ENCODE data around the gene MZT1.
A peak's percentile ranks its signal among the peaks of the same experiment; 100 is the strongest.
"Not testable (repeated sequence)": the region's sequence is repeated elsewhere in the genome, so short reads cannot be mapped to it uniquely, and the experiment has no call there.

Gene MZT1, protein sequence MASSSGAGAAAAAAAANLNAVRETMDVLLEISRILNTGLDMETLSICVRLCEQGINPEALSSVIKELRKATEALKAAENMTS

GRCh38 chr13:72727417-72728289 is at the start of gene MZT1, which contains the start of gene BORA:
TSS of gene MZT1 (minus strand) at chr13:72727629. CDS start at chr13:72727602, 27 bp downstream.
TSS of gene BORA (plus strand) at chr13:72727923. CDS start at chr13:72728941, 1,018 bp downstream.
- peak; percentile 98 for DNase-seq

GRCh38 chr13:72774019-72774418 is 46.6 kb upstream of the MZT1 start:
- DNase-seq = no peak

DNA sequence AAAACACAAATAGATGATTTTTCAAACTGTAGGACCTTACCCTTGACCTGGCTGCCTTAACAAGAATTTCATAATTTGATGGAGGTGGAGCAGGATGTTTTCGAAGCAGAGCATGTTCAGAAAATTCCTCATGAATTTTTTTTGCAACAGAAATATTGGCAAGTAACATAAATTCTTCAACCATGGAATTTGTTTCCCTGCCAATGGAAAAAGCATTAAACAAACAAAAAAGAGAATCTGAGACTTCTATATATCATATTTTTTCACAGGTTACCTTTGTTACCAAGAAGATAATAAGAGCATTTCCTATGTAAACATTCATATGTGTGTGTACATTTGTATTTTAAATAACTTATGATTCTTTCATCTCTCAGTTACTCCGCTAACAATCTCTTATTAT is 36.0 kb upstream of the MZT1 start:
- no peak for DNase-seq

- DNase-seq = no peak
These were observed 32.8 kb upstream of the MZT1 start for GRCh38 chr13:72760189-72760588.

GRCh38 chr13:72757792-72758535 is 30.5 kb upstream of the MZT1 start:
- no peak for DNase-seq

GRCh38 chr13:72754111-72754510 is 26.7 kb upstream of the MZT1 start:
- no peak for DNase-seq

GRCh38 chr13:72751220-72751619 is 23.8 kb upstream of the MZT1 start:
- DNase-seq = no peak

- DNase-seq = peak; percentile 6
These were observed 17.8 kb upstream of the MZT1 start for GRCh38 chr13:72745260-72745659.

DNA sequence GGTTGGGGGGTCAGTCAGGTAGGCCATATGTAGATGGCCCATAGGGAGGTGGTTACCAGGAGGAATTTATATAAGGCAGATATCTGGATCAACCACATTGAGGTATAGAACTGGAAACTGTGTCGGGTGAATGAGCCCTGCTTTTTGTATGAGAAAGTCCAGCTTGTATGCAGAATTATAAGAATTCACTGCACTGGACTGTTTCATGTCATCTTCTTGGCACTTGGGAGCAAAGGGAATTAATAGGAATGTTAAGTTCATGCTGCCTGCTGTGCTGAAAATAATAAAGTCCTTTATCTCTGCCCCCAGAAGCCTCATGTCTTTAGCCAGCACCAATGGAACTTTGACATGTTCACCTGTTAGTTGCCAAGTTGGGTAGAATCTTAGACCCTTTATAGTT is 12.6 kb upstream of the MZT1 start:
- no peak for DNase-seq

GRCh38 chr13:72737033-72737432 is 9.6 kb upstream of the MZT1 start:
- DNase-seq = no peak

- DNase-seq = peak; percentile 2
These were observed 819 bp upstream of the MZT1 start for GRCh38 chr13:72728290-72728605.

DNA sequence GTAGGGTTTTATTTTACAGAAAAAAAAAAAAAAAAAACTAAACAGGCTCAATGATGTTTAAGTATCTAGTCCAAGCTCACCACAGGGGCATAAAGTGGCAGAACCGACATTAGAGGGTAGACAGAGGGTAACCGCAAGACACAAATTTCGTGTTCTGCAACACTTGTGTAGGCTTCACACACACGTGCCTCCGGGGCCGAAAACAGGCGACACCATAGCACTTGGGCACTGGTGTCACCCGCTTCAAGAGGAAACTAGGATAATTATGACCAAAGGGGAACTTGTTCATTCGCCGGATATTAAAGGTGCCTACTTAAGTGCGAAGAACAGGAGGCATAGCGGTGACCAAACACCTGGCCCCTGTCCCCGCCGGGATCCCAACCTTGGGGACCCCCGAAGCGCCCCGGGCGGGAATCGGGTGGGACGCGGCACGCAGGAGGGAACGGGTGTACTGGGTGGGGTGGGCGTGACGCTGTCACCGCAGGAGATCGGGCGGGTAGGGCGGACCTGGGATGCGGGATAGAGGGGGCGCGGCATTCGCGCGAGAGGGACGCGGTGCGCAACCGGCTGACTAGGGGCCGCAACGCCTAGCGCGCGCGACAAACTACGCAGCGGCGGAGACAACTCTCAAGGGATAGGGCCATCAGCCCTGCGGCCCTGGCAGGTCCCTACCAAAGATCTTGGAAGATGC is 558 bp downstream of the MZT1 start:
- peak; percentile 55 for DNase-seq

DNA sequence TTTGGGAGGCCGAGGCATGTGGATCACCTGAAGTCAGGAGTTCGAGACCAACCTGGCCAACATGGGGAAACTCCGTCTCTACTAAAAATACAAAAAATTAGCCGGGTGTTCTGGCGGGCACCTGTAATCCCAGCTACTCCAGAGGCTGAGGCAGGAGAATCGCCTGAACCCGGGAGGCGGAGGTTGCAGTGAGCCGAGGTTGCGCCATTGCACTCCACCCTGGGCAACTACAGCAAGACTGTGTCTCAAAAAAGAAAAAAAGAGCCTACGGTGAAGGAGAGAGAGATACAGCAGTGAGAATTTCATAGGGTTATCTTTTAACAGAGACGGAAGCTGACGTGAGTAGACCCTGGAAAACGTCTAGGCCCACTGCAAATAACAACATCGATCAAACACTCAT is 1.2 kb downstream of the MZT1 start:
- DNase-seq = not testable (repeated sequence)

DNA sequence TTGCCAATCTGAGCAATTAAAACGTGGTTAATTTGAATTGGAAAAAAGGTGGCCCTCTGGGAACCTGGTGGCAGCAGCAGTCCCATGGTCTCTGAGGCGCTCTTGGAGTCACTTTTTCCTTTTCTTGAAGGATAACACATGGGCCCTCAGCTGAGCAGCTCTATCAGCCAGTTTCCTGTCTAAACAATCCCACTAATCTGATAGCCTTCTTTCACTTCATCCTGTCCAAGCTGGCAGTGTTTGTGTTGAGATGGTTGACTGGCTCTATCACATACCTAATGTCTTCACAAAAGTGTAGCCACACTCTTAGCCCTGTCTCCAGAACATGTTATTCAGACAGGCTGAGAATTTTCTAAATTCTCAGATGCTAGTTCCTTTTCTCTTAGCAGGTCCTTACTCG is 10.7 kb downstream of the MZT1 start:
- DNase-seq = no peak

DNA sequence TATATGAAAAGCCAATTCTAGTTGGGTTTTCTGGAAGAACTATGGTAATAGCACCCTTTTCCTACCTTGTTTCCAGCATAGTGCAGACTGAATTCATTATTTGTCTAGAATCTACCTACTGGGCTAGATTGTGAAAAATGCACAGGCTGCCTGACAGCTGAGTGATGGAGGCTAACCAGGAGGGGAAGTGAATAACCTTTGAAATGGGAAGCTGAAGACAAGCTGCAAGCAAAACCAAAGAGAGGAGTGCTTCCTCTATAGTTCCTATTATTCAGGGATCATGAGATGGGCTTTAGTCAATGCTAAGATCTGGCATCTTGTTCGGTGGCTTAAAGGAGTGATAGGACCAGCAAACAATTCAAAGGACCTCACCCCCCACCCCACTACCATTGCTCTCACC is 26.9 kb downstream of the MZT1 start:
- peak; percentile 19 for DNase-seq

DNA sequence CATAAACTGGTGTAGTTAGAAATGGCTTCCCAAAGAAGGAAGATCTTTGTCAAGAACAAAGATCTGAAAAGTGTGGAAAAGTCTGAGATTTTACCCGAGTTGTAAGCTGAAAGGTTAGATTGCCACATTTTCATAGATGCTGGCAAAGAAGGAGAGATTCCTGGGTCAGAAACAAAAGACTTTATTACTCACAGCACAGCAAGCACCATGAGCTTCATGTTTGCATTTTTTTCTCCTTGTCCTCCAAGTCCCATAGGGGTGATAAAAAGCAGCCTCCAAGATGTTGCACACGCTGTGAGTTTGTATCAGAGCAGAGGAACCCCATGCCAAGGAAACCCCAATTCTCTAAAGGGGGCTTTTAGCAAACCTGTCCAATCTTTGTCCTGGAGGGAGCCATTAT is 29.3 kb downstream of the MZT1 start:
- DNase-seq = no peak

DNA sequence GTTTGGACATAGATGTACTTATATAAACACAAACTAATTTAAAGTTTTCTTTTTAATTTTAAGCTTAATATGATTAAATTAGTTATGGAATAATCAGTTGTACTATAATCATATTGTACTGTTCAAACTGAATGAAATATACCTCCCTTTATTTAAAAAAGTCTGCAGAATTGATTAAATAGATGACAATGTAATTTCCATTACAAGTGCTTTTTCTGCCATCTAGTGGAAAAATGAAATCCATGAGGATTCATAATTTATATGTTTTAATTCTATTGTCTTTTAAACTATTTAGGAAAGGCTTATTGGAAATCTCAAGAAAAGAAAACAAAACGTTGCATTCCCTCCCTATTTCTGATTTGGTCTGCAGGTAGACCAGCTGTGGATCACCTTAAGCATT is 30.9 kb downstream of the MZT1 start:
- DNase-seq = peak; percentile 30

- no peak for DNase-seq
These were observed 33.1 kb downstream of the MZT1 start for GRCh38 chr13:72694314-72694713.

DNA sequence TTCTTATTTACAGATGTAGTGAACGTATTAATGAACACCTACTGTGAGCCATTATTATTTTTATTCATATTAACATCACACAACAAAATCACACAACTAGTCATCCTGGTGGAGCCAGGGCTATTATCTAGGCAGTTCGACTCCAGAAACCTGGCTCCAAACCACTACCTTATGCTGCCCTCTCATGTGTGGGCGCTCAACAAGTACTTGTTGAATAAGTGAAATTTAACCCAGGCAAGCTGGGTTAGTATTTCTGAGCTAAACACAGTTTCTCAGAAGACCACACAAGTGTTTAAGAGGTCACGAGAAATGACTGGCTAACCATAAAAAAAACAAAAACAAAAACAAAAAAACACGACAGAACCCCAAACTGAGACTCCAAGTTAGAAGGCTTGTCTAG is 33.6 kb downstream of the MZT1 start:
- DNase-seq = no peak

DNA sequence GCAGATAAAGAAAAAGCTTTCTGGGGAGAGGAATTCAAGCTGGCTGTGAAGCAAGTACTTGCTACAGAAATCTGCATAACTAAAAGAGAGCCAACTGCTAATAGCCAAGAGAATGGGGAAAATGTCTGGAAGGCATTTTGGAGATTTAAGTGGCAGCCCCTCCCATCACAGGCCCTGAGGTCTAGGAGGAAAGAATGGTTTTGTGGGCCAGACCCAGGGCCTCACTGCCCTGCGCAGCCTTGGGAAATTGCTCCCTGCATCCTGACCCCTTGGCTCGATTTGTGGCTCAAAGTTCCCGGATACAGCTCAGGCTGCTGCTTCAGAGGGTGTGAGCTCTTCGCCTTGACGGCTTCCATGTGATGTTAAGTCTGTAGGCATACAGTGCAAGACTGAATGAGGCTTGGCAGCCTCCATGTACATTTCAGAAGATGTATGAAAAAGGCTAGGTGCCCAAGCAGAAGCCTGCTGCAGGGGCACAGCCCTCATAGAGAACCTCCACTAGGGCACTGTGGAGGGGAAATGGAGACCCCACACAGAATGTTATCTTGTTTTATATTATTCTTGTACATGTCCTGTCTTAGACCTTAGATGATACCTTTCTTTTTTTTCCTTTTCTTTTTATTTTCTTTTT is 34.4 kb downstream of the MZT1 start:
- no peak for DNase-seq

GRCh38 chr13:72689181-72689696 is 38.2 kb downstream of the MZT1 start:
- no peak for DNase-seq

GRCh38 chr13:72686766-72687165 is 40.7 kb downstream of the MZT1 start:
- DNase-seq = no peak

DNA sequence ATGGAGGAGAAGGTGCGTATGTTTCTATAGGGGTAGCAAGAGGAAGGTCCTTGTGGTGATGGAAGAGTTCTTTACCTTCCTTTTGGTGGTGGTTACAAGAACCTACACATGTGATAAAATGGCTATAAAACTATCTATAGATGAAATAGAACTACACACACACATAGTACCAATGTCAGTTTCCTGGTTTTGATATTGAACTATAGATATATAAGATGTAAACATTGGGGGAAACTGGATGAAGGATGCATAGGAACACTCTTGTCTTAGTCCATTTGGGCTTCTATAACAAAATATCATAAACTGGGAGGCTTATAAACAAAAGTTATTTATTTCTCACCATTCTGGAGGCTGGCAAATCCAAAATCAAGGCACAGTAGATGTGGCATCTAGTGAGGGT is 47.1 kb downstream of the MZT1 start:
- no peak for DNase-seq

Measured in inflammatory macrophage treated with lipopolysaccharide for 4 hours (primary cell).